NOMO-1 (cell line): ENCODE results near the gene CTIF.

Experiments used
- DNase-seq, 2 experiments: peaks; one replicate each; lab custom pipeline; 2025; ENCODE audit not compliant: unreplicated experiment in 2 of 2; lab: John Stamatoyannopoulos, UW

CTIF gene

GRCh38 chr18:48550101-48550729 is 11.4 kb downstream of the CTIF start:
- no peak for DNase-seq

GRCh38 chr18:48551100-48551499 is 12.3 kb downstream of the CTIF start:
- DNase-seq: no peak

GRCh38 chr18:48552130-48552529 is 13.3 kb downstream of the CTIF start:
- DNase-seq: no peak

GRCh38 chr18:48553236-48553635 is 14.4 kb downstream of the CTIF start:
- DNase-seq: no peak

- DNase-seq: no peak
These were observed 16.0 kb downstream of the CTIF start for GRCh38 chr18:48554610-48555400.

- DNase-seq: no peak
These were observed 16.7 kb downstream of the CTIF start for GRCh38 chr18:48555465-48555995.

GRCh38 chr18:48557640-48558174 is 18.9 kb downstream of the CTIF start:
- DNase-seq: no peak

GRCh38 chr18:48558248-48558647 is 19.4 kb downstream of the CTIF start:
- DNase-seq: no peak

- no peak for DNase-seq
These were observed 21.7 kb downstream of the CTIF start for GRCh38 chr18:48560491-48560890.

GRCh38 chr18:48562075-48562474 is 23.2 kb downstream of the CTIF start:
- DNase-seq: no peak

GRCh38 chr18:48563027-48563426 is 24.2 kb downstream of the CTIF start:
- DNase-seq: no peak

GRCh38 chr18:48564139-48564538 is 25.3 kb downstream of the CTIF start:
- DNase-seq: no peak

GRCh38 chr18:48565105-48565504 is 26.3 kb downstream of the CTIF start:
- no peak for DNase-seq

GRCh38 chr18:48566589-48566988 is 27.8 kb downstream of the CTIF start:
- no peak for DNase-seq

GRCh38 chr18:48567388-48567787 is 28.6 kb downstream of the CTIF start:
- no peak for DNase-seq

- no peak for DNase-seq
These were observed 30.5 kb downstream of the CTIF start for GRCh38 chr18:48569139-48569914.

- no peak for DNase-seq
These were observed 31.1 kb downstream of the CTIF start for GRCh38 chr18:48569915-48570264.

GRCh38 chr18:48570313-48570712 is 31.5 kb downstream of the CTIF start:
- no peak for DNase-seq

- DNase-seq: no peak
These were observed 33.0 kb downstream of the CTIF start for GRCh38 chr18:48571639-48572384.

GRCh38 chr18:48572402-48573126 is 33.7 kb downstream of the CTIF start:
- DNase-seq: no peak
